Posterior cingulate gyrus (tissue), 11 donors: ENCODE measurements around the gene DISC1.

Experiments
- DNase-seq, 10 donors: peaks; one replicate each; pipeline versions ENCODE4 v3.0.0 to v3.0.0-alpha.2; 2020 to 2021; ENCODE audit warnings: mixed read lengths in 3 of 10
- intact Hi-C: fragments of 100-400 bp; cut with DNase I; formaldehyde crosslinking; loops from one replicate; pipeline ENCODE4 v1.15.1; 2023

DISC1 gene

DNA sequence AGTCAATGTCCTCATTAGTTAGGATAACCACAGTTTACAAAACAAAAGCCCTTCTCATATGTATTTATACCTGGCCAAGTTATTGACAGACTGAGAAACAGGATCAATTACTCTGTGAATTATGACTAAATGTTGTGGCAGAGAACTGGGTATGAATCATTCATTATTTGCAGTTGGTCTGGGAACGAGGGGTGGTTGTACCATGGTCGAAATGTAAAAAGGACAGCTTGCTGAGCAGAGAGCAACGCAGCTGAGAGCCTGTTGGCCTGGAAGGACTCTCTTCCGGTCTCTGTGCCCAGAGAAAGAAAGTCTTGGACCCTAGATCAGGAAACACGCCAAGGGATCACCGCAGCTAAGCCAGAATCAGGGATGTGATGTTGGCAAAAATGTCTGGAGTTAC lies 169.6 kb downstream of the DISC1 start:
- DNase-seq: no peak
- intact Hi-C loops: no loop called here

DNA sequence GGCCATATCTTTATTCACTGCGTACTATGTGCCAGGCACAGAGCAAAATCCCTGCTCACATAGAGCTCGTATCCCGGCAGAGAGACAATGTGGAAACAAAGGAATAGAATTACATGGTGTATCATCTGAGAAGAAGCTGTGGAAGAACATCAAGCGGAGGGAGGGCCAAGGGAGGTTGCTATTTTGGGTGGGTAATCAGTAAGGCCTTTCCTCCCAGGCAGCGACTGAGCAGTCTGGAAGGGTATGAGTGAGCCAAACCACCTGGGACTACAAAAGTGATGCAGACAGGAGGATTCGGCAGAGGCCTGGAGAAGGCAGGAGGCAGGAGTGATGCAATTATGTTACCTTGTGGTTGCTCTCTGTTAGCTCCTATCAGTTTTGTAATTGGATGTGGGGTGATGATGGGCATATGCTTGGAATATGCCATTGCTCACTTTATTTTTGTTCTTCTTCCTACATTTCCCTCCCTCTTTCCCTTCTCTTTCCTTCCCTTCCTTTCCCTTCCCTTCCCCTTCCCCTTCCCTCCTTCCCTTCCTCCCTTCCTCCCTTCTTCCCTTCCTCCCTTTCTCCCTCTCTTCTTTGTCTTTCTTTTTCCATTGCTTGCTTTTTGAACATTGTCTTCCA lies 172.9 kb downstream of the DISC1 start:
- intact Hi-C loops: no loop called here

GRCh38 chr1:231800108-231800507 lies 173.5 kb downstream of the DISC1 start:
- intact Hi-C loops: no loop called here
- no peak for DNase-seq

More for the DNA sequence above, 172.9 kb downstream of the DISC1 start:
- peak in 1 of 10 donors; percentile 13 for DNase-seq

GRCh38 chr1:231801042-231801585 lies 174.5 kb downstream of the DISC1 start:
- DNase-seq: no peak
- intact Hi-C loops: no loop called here

DNA sequence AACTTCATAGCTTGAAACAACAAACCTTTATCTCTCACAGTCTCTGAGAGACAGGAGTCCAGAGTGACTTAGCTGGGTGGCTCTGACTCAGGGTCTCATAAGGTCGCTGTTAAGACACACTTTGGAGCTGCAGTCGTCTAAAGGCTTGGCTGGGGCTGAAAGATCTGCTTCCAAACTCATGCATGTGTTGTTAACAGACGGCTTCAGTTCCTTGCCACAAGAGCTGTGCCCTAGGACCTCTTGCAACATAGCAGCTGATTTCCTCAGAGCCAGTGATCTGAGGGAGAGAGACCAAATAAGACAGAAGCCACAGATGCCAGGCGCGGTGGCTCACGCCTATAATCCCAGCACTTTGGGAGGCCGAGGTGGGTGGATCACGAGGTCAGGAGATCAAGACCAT lies 176.8 kb downstream of the DISC1 start:
- intact Hi-C loops: no loop called here
- DNase-seq: no peak

- DNase-seq: peak in 8 of 10 donors; percentile 34 to 93 (median 50)
Observed at GRCh38 chr1:231806623-231807495, 180.3 kb downstream of the DISC1 start.

GRCh38 chr1:231807541-231807940 lies 181.0 kb downstream of the DISC1 start:
- no peak for DNase-seq
- intact Hi-C loops: loop anchor here (2.0 kb wide), 1 partner anchor 51 kb away; no protein-coding TSS in a partner anchor

More at GRCh38 chr1:231806623-231807495, 180.3 kb downstream of the DISC1 start:
- intact Hi-C loops: loop anchor here (2.0 kb wide), 1 partner anchor 50 kb away; no protein-coding TSS in a partner anchor

DNA sequence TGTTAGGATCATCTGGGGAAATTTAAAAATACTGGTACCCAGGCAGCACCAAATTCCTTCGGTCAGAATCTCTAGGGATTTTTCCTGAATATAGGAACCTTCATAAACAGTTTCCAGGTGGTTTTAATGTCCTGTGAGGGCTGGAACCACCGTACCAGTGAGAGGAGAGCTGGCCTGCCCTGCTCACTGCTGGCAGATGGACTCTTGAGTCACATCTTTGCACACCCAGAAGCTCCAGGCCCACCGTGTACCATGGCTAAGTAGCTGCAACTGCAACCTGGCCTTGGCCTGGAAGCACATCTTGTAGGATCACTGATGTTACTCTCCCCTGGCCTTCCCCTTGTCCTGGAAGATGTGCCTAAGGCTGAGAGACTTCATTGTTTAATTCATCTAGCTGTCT lies 181.5 kb downstream of the DISC1 start:
- intact Hi-C loops: no loop called here
- no peak for DNase-seq

GRCh38 chr1:231808990-231809389 lies 182.4 kb downstream of the DISC1 start:
- DNase-seq: no peak
- intact Hi-C loops: no loop called here

GRCh38 chr1:231810415-231810814 lies 183.8 kb downstream of the DISC1 start:
- DNase-seq: no peak
- intact Hi-C loops: no loop called here

- no peak for DNase-seq
- intact Hi-C loops: no loop called here
Observed at GRCh38 chr1:231814021-231814420, 187.4 kb downstream of the DISC1 start.

DNA sequence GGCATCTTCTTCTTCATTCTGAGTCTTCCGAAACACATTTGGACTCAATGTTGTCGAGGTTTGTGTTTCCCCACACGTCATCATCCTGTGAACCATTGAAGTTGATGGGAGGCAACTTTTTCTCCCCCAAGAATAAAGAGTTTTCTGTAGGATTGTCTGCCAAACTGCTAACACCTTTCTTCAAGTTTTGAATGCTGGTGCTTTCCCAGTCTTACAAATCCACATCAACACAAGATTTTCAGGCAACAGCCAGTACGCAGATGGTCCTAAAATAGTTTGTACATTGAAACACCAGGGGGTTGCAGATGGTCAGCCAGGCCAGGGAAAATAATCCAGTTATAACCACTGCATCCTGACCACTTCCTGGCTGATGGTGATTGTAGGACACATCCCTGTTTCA lies 187.9 kb downstream of the DISC1 start:
- intact Hi-C loops: no loop called here
- DNase-seq: no peak

GRCh38 chr1:231817801-231818200 lies 191.2 kb downstream of the DISC1 start:
- intact Hi-C loops: no loop called here
- DNase-seq: no peak

DNA sequence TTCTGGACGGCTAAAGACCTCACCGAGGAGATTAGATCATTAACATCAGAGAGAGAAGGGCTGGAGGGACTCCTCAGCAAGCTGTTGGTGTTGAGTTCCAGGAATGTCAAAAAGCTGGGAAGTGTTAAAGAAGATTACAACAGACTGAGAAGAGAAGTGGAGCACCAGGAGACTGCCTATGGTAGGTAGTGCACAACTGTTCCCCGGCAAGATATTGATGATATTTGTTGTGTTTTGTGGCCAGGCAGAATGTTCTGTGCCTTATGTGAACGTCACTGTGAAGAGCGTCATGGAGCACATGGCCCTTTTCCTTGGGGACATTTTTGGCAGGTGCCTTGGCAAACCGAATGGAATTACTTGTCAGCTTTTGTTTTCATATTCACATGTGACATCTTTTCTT lies 191.7 kb downstream of the DISC1 start:
- DNase-seq: no peak
- intact Hi-C loops: no loop called here

DNA sequence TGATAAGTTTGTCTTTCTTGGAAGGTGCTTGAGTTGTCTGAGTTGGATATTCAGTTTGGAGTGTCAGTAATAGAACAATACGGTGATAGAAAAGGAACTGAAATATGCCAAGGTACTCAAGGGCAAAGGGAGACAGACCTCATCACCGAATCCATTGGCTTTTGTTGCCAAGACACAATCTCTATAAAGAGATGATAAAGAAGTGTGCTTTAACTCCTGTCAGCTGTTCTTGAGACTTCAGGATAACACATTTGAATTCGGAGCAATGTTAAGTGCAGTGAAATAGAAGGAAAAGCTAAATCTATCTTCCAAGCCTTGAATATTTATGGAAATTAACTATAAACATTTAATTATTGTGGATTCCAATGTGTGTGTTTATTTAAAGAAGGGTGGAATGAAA lies 194.7 kb downstream of the DISC1 start:
- intact Hi-C loops: no loop called here
- no peak for DNase-seq

DNA sequence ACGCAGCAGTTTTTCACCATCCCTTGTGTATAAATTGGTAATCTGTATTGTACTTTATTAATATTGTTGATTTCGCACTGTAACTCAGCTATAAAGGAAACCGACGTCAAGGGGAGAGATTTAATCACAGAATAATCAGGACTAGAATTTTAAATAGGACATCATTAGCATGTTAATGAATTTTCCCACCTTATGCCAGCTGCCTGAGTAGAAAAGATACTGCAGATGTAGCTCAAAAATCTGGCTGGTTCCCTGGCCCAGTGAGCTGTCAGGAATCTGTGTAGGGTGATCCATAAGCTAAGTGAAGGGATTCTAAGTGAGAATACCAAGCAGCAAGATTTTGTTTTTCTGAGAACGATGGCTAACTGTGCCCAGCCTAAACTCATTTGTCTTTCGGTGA lies 195.5 kb downstream of the DISC1 start:
- intact Hi-C loops: no loop called here
- no peak for DNase-seq

GRCh38 chr1:231826566-231826965 lies 200.0 kb downstream of the DISC1 start:
- DNase-seq: no peak
- intact Hi-C loops: no loop called here

DNA sequence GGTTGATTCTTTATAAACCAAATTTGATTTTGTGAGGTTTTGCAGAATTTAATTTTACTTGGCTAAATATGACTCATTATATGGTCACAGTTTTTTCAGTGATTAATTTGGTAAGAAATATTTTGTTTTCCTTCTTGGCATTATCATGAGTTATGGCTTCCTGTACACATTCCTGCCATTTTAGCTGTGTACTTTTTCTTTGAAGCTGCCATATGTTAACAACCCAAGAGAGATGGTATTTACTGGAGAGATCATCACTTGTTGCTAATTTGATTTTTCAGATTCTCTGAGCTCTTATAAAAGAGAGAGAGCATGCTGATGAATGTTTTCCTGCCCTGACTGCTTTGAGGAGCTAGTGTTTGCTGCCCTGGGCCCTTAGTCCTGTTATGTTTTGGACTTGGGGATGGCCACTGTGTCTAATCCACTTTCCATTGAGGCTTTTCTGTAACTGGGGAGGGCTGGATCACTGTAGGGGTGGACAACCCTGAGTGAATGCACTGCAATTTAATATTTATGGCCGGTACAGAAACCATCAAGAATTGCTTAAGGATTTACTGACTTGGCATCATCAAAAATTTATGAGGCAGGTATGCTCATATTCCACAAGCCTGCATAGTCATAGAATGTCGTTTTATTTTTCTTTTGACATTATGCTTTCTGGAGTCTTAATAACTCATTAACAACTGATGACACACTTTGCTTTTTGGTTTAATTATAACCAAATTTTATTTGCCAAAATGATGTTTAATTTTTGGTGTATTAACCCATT lies 200.9 kb downstream of the DISC1 start:
- no peak for DNase-seq
- intact Hi-C loops: no loop called here

- intact Hi-C loops: no loop called here
Observed at GRCh38 chr1:231828182-231828920, 201.8 kb downstream of the DISC1 start.

GRCh38 chr1:231829332-231829731 lies 202.7 kb downstream of the DISC1 start:
- intact Hi-C loops: no loop called here
- DNase-seq: no peak

More at GRCh38 chr1:231828182-231828920, 201.8 kb downstream of the DISC1 start:
- DNase-seq: no peak
